Activated CD8-positive, alpha-beta T cell treated with anti-CD3 and anti-CD28 coated beads for 36 hours (primary cell): ENCODE data around the gene SLMAP. TPM values are rescaled to one million over a fixed set of nuclear protein-coding genes. Genes with fewer than 3 reads are reported as not detected.

ENCODE experiments used
- ATAC-seq: fragments of 200-7000 bp; cut with Tn5 transposase; one replicate; pipeline ENCODE4 v1.10.0; 2021; ENCODE audit warnings: mild to moderate bottlenecking, moderate library complexity
- CTCF ChIA-PET: fragments of 350-600 bp; sonication (Branson Sonifier 250); formaldehyde crosslinking; loops from one replicate; lab custom pipeline; 2021; ENCODE audit warnings: antibody characterized with exemption; lab: Charles Lee
- POLR2A ChIA-PET: fragments of 350-600 bp; sonication (Branson Sonifier 250); formaldehyde crosslinking; loops from one replicate; lab custom pipeline; 2021; ENCODE audit warnings: antibody characterized with exemption; lab: Charles Lee
- DNase-seq: peaks from one replicate; pipeline ENCODE4 v3.0.0-alpha.2; 2020
- H3K27ac Mint-ChIP-seq: one replicate; pipeline ENCODE4 v1.8.0; 2021; ENCODE audit warnings: mild to moderate bottlenecking, mixed read lengths
- H3K27me3 Mint-ChIP-seq: one replicate; pipeline ENCODE4 v1.8.0; 2021; ENCODE audit warnings: mixed read lengths
- H3K36me3 Mint-ChIP-seq: one replicate; pipeline ENCODE4 v1.8.0; 2021; ENCODE audit warnings: low read depth, mixed read lengths
- H3K4me1 Mint-ChIP-seq: one replicate; pipeline ENCODE4 v1.8.0; 2021; ENCODE audit warnings: low read depth, mixed read lengths
- H3K4me3 Mint-ChIP-seq: one replicate; pipeline ENCODE4 v1.8.0; 2021; ENCODE audit warnings: mild to moderate bottlenecking, moderate library complexity, mixed read lengths
- H3K9me3 Mint-ChIP-seq: one replicate; pipeline ENCODE4 v1.8.0; 2021; ENCODE audit warnings: mixed read lengths
- CTCF ChIP-seq: fragments of 200-600 bp; IDR thresholded peaks from one replicate; pipeline ENCODE4 v1.8.0; 2022; ENCODE audit warnings: antibody characterized with exemption, mild to moderate bottlenecking
- intact Hi-C: fragments of 100-400 bp; cut with micrococcal nuclease; formaldehyde crosslinking; loops from one replicate; pipeline ENCODE4 v1.10.0; 2022
- total RNA-seq, 2 experiments: library from RNA; stranded (reverse); gene quantifications; one replicate each; pipeline ENCODE4 v1.2.3, GENCODE V29; 2021

SLMAP gene
- total RNA-seq, 2 experiments from 2014 or later, result 45.8 to 47.3 TPM

DNA sequence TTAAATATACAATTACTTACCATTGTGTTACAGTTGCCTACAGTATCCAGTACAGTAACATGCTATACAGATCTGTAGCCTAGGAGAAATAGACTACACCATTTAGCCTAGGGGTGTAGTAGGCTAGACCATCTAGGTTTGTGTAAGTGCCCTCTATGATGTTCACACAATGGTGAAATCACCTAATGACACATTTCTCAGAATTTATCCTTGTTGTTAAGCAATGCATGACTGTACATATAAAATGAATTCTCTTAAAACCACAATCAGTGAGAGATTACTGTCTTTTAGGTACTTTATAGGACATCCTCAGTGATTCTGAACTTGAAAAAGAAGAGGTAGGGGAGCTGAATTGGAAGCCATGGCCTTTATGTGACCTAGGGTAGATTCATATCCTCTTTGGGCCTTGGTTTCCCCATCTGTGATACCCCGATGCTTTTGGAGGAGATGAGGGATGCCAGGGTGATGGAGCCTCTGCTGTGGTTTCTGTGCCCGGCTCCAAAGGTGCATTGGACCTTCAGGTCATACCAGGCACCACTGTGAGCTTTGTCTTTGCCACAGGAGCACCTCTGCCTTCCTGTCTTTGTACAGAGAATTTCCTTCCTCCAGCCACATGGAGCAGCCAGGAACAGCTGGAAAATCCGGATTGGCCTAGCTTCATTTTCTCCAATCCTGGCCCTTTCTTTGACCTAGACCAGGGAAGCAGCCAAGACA lies 200.2 kb downstream of the SLMAP start:
- DNase-seq (no peak), ATAC-seq (peak; percentile 79)
- intact Hi-C loops, result no loop called here
- Mint-ChIP-seq H3K27ac (no peak overlapping the region), H3K4me3 (no peak overlapping the region), H3K9me3 (no peaks in the 10 kb centered on the region), H3K36me3 (no peaks in the 10 kb centered on the region), H3K4me1 (peaks cover 6% of the 10 kb centered on the region), H3K27me3 (no peaks in the 10 kb centered on the region)
- CTCF ChIA-PET, result no interaction called here
- POLR2A ChIA-PET, result interaction anchor here (0.6 kb wide), 1 partner anchor 173 kb away, joined by 3 read pairs; no protein-coding TSS in a partner anchor
- TF ChIP-seq CTCF, result no peak

GRCh38 chr3:57956833-57957174 lies 200.7 kb downstream of the SLMAP start:
- no peak overlapping the region for H3K27ac Mint-ChIP-seq
- CTCF ChIA-PET, result no interaction called here
- no peak for TF ChIP-seq CTCF
- H3K4me3 Mint-ChIP-seq, result no peak overlapping the region
- H3K4me1 Mint-ChIP-seq, result peaks cover 3% of the 10 kb centered on the region
- ATAC-seq (no peak), DNase-seq (no peak)
- POLR2A ChIA-PET, result interaction anchor here (0.6 kb wide), 1 partner anchor 173 kb away, joined by 3 read pairs; no protein-coding TSS in a partner anchor
- no peaks in the 10 kb centered on the region for H3K36me3 Mint-ChIP-seq
- intact Hi-C loops, result no loop called here
- no peaks in the 10 kb centered on the region for H3K9me3 Mint-ChIP-seq
- no peaks in the 10 kb centered on the region for H3K27me3 Mint-ChIP-seq

- H3K4me1 Mint-ChIP-seq, result peaks cover 3% of the 10 kb centered on the region
- intact Hi-C loops, result no loop called here
- no peak overlapping the region for H3K27ac Mint-ChIP-seq
- no peaks in the 10 kb centered on the region for H3K36me3 Mint-ChIP-seq
- H3K27me3 Mint-ChIP-seq, result no peaks in the 10 kb centered on the region
- DNase-seq (no peak), ATAC-seq (no peak)
- ChIA-PET CTCF (no interaction called here), POLR2A (no interaction called here)
- no peak overlapping the region for H3K4me3 Mint-ChIP-seq
- H3K9me3 Mint-ChIP-seq, result no peaks in the 10 kb centered on the region
- TF ChIP-seq CTCF, result no peak
These were observed 201.7 kb downstream of the SLMAP start for GRCh38 chr3:57957824-57958223.

GRCh38 chr3:57958642-57959422 lies 202.7 kb downstream of the SLMAP start:
- TF ChIP-seq CTCF, result no peak
- no peaks in the 10 kb centered on the region for H3K36me3 Mint-ChIP-seq
- H3K4me1 Mint-ChIP-seq, result peaks cover 3% of the 10 kb centered on the region
- CTCF ChIA-PET, result interaction anchor here (0.9 kb wide), 1 partner anchor 49 kb away, joined by 3 read pairs; no protein-coding TSS in a partner anchor
- no peaks in the 10 kb centered on the region for H3K27me3 Mint-ChIP-seq
- ATAC-seq, result no peak
- POLR2A ChIA-PET, result no interaction called here
- H3K4me3 Mint-ChIP-seq, result no peak overlapping the region
- H3K27ac Mint-ChIP-seq, result no peak overlapping the region
- H3K9me3 Mint-ChIP-seq, result no peaks in the 10 kb centered on the region
- no peak for DNase-seq
- intact Hi-C loops, result no loop called here
